HG02943 (cell line): ENCODE results near the gene NIM1K.
"Not testable (repeated sequence)": the region's sequence is repeated elsewhere in the genome, so short reads cannot be mapped to it uniquely, and the experiment has no call there.

ENCODE experiments used
- ATAC-seq: cut with Tn5 transposase; IDR thresholded peaks from one replicate; pipeline ENCODE4 v1.9.1; 2021; ENCODE audit warnings: mild to moderate bottlenecking, low read depth, moderate library complexity; ENCODE audit not compliant: unreplicated experiment

Gene NIM1K

DNA sequence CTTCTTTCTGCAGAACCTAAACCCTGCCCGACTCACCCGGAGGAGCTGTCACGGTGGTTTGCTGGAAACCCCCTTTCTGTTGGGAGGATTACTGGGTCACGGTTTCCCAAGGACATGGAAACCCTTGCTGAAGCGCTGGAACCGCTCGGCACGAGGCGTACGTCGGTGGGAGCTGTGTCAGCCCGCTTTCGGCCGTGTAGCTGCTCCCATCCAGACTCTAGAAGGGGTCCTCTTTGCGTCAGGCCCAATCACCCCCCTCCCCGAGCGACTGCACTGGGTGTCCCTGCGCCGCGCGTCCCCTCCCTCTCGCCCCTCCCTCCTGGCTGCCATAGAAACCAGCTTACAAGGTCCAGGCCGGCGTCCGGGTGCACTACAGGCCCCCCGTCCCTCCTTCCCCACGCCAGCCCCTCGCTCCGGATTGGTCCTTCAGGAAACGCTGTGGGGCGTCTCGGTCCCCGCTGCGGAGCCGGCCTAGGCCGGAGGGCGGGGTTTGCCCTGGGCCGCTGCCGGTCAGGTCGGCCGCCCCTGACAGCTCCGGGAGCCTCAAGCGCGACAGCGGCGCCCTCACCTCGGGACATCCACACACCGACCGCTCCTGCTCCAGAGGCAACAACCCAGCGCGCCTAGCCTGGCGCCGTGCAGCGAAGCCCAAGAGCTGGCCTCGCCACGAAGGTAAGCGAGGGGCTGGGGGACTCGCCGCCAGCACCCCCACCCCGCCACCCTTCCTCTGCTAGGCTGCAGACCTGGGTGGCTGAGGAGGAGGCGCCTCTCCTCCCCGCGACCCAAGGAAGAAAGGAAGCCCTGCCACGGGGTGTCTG is at the start of gene NIM1K:
NIM1K (plus strand) TSS at position 486 of the 818 bp plus-strand sequence. CDS start 53,551 bp downstream, outside the sequence.
- ATAC-seq = peak; percentile 75

DNA sequence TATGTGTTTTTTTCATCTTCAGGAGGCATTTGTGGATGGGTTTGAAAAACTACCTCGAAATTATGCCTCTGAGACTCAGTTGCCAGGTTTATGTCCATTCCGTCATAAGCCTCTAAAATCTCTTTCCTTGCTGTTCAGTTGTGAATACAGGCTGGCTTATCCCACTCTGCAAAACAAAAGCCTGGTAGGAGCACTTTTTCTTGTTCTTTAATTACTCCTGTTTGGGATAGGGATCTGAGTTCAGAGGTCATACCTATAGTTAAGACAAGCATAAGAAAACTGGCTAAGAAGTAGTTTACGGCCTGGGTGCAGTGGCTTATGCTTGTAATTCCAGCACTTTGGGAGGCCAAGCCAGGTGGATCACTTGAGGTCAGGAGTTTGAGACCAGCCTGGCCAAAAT is 47.0 kb upstream of the NIM1K start:
- no peak for ATAC-seq

DNA sequence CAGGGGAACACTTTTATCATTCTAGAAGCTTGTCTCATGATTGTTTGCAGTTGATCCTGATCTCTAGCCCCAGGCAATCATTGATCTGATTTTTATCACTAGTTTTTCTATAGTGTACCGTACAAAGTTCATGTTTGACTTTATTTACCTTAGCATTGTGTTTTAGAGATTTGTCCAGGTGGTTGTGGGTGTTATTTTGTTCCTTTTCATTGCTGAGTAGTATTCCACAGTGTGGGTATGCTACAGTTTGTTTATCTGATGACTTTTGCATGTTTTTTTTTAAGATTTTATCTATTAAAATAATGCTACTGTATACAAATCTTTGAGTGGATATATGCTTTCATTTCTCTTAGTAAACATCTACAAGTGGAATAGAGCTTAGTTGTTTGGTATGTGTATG is 45.1 kb upstream of the NIM1K start:
- ATAC-seq = no peak

DNA sequence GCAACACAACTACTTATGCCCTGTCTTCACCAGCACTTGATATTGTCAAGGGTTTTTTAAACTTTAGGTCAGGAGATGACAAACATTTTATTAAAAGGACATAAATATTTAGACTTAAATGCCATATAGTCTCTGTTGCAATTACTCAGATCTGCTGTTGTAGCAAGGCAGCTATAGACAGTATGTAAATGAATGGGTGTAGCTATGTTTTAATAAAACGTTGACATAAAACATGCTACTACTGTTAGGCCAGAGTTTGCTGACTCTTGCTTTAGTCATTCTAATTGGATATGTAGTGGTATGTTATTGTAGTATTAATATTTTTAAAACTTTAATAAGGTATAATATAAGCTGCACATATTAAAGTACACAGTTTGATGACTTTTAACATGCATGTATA is 43.6 kb upstream of the NIM1K start:
- no peak for ATAC-seq

DNA sequence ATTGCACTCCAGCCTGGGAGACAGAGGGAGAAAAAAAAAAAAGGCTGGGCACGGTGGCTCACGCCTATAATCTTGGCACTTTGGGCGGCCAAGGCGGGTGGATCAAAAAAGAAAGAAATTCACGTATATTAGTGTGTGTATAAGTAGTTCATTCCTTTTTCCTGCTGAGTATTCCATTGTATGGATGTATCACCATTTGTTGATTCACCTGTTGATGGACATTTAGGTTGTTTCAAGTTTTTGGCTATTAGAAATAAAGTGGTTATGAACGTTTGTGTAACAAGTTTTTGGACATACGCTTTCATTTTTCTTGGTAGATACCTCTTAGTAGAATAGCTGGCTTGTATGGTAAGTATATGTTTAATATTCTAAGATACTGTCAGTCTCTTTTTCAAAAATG is 42.8 kb upstream of the NIM1K start:
- no peak for ATAC-seq

DNA sequence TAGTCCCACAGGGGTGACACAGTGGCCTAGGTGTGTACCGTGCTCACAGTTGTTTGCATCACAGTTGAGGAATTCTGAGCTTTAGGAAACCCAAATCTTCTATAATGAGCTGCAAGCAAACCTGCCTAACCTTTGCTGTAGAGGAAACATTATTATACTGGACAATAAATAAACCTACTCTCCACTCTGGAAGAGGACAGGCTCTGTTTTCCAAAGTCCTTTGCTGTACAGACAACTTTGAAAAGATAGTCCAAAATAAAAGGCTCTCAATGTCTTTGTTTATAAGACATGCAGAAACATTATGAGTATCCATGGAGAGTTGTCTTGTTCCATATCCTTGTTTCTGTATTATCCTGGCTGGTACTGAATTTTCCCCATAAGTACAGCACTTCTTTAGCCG is 42.0 kb upstream of the NIM1K start:
- no peak for ATAC-seq

DNA sequence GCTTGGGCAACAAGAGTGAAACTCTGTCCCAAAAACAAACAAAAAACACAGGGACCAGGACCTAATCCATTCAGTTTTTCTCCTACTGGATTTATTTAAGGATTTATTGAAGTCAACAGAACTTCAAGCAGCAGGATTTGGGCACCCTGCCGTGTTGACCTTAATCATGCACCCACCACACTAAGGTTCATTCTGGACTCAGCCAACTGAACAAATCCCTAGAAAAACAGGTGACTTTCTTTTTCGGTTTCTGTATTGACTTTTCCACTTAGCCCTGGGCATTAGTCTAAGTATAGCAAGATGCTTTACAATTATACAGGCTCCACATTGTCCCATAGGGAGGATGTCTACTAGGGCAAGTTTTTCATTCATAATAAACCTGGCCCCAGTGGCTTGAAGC is 41.3 kb upstream of the NIM1K start:
- ATAC-seq = no peak

DNA sequence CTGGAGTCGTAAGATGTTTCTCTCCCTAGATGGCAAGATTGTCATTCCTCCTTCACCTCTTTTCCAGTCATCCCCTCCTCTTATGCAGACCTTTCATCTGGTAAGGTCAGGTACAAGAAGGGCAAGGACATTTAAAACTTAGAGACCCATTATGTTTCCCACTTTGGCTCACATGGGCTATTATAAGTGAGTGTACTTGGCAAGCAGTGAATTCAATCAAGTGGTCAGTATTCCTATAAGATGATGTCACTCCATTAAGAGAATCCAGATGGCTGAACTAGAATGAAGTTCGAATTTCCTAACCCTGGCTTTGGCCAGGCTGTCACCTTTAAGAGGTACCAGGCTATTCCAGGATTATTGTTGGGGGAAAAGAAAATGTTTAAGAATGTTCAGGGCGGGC is 39.1 kb upstream of the NIM1K start:
- ATAC-seq = no peak

DNA sequence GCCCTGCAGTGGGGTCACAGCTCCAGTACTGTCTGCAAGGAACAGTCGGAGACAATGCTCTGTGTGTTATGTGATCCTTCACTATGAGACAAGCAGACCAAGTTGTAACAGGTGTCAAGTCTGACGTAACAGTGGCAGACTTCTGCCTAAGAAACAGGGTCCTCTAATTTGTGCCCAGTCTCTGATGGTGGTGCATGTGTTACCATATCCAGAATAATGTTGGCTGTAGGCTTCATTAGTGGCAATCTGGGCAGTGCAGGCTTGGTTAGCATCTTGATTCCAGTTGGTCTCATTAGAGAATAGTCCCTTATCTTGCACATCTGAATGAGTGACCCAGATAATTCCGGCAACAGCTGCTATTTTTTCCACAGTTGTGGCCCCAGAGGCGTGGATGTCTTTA is 37.6 kb upstream of the NIM1K start:
- ATAC-seq = no peak

DNA sequence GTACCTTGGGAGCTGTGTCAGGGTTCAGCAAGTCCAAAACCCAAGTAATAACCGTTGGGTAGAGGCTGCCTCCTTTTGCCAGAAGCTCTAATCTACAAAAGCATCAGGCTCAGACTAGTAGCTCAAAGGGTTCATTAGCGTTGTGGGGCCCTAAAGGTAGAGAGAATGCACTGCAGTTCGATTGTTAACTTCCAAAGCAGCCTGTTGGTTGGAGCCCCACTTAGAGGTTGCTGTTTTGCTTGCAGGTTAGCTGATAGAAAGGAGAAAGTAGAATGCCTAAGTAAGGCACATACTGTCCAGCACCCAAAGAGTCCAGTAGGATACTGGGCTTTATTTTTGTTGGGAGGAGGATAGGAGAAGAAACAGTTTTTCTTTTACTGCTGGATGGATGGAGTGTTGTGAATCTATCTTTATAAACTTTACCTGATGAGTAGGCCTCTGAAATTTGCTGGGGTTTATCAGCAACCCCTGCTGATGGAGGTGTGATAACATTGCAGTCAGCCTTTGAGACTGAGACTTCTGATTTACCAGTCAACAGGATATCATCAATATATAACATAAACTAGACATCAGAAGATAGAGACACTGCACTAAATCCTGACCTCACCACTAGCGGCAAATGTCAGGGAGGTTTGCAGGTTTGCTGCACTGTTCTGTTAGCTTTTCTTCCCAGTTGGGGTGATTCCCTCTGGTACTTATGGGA is 36.5 kb upstream of the NIM1K start:
- ATAC-seq = no peak

DNA sequence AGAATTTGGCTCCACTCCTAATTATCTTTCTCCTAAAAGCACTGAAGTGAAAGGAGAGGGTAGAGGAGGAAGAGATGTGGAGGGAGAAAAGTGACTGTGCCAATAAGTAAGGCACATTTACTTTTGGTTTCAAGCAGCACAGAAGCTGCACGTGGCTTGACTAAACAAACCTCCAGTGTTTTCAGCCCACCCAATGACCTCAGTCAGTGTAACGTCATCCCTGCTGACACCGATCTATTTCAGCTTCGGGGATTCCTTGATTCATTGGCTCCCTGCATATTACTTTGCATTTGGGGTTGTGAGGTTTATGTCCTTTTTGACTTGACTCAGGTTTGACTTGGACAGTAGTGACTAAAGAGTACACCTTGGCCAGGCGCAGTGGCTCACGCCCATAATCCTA is 35.6 kb upstream of the NIM1K start:
- no peak for ATAC-seq

DNA sequence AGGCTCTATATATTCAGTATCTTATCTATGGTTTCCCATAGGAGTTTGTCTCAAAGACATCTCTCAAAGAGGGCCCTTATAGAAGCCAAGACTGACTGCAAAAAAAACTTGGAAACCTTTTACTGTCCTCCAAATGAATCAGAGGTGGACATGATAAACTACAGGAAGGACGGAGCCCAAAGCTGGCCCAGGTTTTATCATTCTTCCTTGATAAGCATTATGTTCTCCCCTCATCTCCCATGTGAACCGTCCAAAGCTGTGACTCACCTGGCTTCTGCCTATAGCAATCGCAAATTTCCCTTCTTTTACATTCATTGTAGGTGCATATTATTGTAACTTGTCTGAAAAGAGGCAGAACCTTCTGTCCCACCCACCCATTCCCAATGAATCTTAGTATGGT is 35.0 kb upstream of the NIM1K start:
- ATAC-seq = no peak

DNA sequence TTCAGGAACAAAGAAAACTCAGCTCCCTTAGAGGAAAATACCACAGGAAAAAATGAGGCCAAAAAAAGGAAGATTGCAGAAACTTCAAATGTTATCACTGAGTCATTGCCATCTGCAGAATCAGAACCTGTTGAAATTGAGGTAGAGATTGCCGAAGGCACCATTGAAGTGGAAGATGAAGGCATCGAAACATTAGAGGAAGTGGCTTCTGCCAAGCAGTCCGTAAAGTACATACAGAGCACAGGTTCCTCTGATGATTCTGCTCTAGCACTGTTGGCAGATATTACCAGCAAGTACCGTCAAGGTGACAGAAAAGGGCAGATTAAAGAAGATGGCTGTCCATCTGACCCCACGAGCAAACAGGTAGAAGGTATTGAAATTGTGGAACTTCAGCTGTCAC is 30.8 kb upstream of the NIM1K start:
- ATAC-seq = no peak

DNA sequence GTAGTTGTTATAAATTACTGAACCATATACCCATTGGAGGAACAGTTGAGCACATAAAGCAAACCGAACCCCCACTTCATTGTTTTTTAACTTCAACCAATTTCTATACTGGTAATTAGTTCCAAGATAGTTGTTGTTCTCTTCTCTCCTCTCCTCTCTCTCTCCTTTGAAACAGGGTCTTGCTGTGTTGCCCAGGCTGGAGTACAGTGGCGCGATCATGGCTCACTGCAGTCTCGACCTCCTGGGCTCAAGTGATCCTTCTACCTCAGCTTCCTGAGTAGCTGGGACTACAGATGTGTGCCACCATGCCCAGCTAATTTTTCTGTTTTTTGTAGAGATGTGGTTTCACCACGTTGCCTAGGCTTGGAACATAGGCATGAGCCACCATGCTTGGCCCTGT is 27.2 kb upstream of the NIM1K start:
- not testable (repeated sequence) for ATAC-seq

DNA sequence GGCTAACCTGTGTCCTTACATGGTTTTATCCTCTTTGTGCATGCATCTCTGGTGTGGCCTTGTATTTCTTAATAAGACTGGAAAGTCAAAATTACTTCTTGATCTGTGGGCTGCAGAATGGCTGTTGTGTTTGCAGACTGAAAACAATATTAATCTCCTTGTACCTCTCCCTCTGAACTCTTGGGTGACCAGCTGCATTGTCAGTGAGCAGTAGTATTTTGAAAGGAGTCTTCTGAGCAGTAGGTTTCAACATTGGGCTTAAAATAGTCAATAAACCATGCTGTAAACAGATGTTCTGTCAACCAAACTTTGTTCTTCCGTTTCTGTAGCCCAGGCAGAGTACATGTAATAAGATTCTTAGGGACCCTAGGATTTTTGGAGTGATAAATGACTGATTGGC is 26.7 kb upstream of the NIM1K start:
- no peak for ATAC-seq

DNA sequence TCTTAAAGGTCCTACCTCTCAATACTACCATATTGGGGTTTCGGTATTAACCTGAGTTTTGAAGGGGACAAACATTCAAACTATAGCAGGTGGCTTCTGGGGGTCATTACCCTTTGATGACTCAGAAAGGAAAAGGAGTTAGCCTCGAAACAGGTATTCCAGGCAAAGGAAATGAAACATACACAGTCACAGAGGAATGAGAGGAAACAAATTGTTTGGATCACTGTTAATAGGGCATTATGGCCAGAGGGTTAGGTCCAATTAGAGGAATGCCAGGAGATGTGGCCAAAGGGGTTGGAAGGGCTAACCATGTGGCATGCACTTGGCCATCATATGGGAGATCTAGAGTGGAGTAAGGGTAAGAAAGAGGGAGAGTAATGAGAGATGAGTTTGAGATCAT is 23.9 kb upstream of the NIM1K start:
- ATAC-seq = no peak

DNA sequence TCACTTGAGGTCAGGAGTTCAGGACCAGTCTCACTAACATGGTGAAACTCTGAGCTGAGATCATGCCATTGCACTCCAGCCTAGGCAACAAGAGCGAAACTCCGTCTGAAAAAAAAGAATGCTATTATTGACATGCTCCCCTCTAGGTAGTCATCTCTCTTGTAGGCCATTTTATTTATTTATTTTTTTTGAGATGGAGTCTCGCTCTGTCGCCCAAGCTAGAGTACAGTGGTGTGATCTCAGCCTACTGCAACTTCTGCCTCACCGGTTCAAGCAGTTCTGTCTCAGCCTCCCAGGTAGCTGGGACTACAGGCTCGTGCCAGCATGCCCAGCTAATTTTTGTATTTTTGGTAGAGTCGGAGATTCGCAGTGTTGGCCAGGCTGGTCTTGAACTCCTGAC is 20.6 kb upstream of the NIM1K start:
- ATAC-seq = no peak

DNA sequence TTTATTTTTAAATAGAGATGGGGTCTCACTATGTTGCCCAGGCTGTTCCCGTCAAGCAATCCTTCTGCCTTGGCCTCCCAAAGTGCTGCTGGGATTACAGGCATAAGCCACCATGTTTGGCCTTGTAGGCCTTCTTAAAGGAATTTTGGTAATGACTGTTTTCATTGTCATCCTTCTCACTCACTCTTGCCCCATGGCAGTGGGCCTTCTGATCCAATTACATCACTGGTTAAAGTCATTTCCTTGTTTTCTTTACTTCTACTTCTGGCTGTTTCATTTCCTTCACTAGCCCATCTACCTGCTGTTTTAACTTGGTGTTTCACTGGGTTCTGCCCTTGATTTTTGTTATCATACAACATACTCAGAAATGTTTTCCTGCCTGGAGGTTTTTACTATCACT is 20.1 kb upstream of the NIM1K start:
- no peak for ATAC-seq

DNA sequence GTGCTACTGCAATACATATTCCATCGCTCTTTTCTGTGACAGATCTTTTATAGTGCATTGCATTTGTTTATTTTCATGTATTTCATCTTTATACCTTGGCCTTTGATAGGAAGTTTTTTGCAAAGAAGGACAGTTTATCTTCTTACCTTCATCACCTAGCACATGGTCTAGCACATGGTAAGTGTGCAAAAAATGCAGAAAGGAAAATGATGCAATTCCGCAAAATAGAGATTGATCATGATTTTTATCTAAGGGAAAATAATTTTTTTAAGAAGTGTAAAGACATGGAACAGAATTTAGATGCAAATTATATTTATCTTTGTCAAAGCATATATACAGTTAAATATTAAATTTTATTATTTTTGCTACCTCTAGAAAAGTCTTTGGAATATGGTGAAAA is 19.2 kb upstream of the NIM1K start:
- no peak for ATAC-seq

DNA sequence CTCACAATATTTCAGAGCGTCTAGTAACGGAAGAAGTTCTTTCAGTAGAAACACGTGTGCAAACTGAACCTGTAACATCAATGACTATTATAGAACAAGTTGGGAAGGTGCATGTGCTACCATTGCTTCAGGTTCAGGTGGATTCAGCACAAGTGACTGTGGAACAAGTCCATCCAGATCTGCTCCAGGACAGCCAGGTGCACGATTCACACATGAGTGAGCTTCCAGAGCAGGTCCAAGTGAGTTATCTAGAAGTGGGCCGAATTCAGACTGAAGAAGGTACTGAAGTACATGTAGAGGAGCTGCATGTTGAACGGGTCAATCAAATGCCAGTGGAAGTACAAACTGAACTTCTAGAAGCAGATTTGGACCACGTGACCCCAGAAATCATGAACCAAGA is 17.4 kb upstream of the NIM1K start:
- no peak for ATAC-seq

DNA sequence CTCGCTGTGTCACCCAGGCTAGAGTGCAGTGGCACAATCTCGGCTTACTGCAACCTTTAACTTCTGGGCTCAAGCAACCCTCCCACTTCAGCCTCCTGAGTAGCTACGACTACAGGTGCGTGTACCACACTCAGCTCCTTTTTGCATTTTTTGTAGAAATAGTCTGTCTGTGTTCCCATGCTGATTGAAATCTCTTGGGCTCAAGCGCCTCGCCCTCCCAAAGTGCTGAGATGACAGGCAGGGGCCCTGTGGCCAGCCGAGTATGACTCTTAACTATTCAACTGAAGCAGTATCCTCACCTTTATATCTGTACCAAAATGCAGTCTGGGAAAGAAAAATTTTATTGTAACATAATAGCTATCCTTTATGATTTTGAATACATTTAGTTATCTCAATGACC is 12.2 kb upstream of the NIM1K start:
- ATAC-seq = no peak

DNA sequence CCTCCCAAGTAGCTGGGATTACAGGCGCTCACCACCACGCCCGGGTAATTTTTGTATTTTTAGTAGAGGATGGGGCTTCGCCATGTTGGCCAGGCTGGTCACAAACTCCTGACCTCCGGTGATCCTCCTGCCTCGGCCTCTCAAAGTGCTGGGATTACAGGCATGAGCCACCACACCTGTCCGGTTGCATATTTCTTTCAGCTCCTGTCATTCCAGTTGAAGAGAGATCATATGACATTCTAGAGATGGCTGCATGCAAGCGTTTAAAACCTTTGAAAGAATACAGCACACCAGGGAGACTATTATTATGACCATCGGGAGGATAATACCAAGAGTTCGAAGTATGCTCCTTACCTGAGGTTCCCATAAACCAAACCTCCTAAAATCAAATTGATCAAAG is 9.6 kb upstream of the NIM1K start:
- ATAC-seq = no peak
